Uterus (tissue), 4 donors: Measurements from ENCODE around the gene RANBP1. TPM values are rescaled to one million over a fixed set of nuclear protein-coding genes. Genes with fewer than 3 reads are reported as not detected.
"Not testable (repeated sequence)": the region's sequence is repeated elsewhere in the genome, so short reads cannot be mapped to it uniquely, and the experiment has no call there.

ENCODE experiments used
- DNase-seq, 2 donors: peaks; one replicate each; pipeline ENCODE4 v3.0.0-alpha.2; 2019 to 2020
- H3K27ac ChIP-seq, 2 donors: fragments of 200-600 bp; sonication (generic); 1 replicate in 1 of 2; 2 replicates in 1 of 2; pipeline ENCODE4 v1.5.1; 2016 to 2018
- H3K27me3 ChIP-seq, 2 donors: fragments of 200-600 bp; sonication (generic); one replicate each; pipeline ENCODE4 v1.5.1; 2018 to 2019; ENCODE audit warnings: control low read depth in 1 of 2
- H3K36me3 ChIP-seq, 2 donors: fragments of 200-600 bp; sonication (generic); one replicate each; pipeline ENCODE4 v1.5.1; 2019; ENCODE audit warnings: control low read depth in 1 of 2
- H3K4me1 ChIP-seq, 2 donors: fragments of 200-600 bp; sonication (generic); one replicate each; pipeline ENCODE4 v1.5.1; 2018 to 2019; ENCODE audit warnings: control low read depth in 1 of 2
- H3K4me3 ChIP-seq, 2 donors: fragments of 200-600 bp; sonication (generic); 1 replicate in 1 of 2; 2 replicates in 1 of 2; pipeline ENCODE4 v1.5.1; 2018 to 2019; ENCODE audit warnings: mild to moderate bottlenecking in 1 of 2
- H3K9me3 ChIP-seq, 2 donors: fragments of 200-600 bp; sonication (generic); one replicate each; pipeline ENCODE4 v1.5.1; 2019; ENCODE audit warnings: control low read depth in 1 of 2
- POLR2A ChIP-seq, 2 donors: fragments of 450-650 bp; IDR thresholded peaks; one replicate each; pipeline ENCODE4 v1.6.1; 2016; ENCODE audit warnings: antibody characterized with exemption in 2 of 2, mild to moderate bottlenecking in 1 of 2, moderate library complexity in 1 of 2
- intact Hi-C: fragments of 100-400 bp; cut with DNase I; formaldehyde crosslinking; loops from one replicate; pipeline ENCODE4 v1.15.1; 2023; ENCODE audit warnings: low total_unique reads
- total RNA-seq, 4 donors: library from RNA; depleted of rRNA in 3 of 4; stranded (reverse); fragments of >200 nt in 3 of 4; gene quantifications; one replicate each; pipeline versions ENCODE4 v1.1.0 to v1.2.4, GENCODE V29; 2014 to 2023
- TF ChIP-seq, protein P1 (sequence below), 4 experiments: fragments of 200-600 bp in 2 of 4; fragments of 450-650 bp in 2 of 4; sonication (generic) in 2 of 4; IDR thresholded peaks; one replicate each; pipeline ENCODE4 v1.5.1; 2016 to 2019; ENCODE audit warnings: antibody characterized with exemption in 4 of 4, mild to moderate bottlenecking in 2 of 4, moderate library complexity in 1 of 4
- donor health status: DM: yes; HTN: yes; CAD: no.

RANBP1 gene
- total RNA-seq, 4 donors from 2014 or later, result 57.6 to 233 (median 135) TPM

DNA sequence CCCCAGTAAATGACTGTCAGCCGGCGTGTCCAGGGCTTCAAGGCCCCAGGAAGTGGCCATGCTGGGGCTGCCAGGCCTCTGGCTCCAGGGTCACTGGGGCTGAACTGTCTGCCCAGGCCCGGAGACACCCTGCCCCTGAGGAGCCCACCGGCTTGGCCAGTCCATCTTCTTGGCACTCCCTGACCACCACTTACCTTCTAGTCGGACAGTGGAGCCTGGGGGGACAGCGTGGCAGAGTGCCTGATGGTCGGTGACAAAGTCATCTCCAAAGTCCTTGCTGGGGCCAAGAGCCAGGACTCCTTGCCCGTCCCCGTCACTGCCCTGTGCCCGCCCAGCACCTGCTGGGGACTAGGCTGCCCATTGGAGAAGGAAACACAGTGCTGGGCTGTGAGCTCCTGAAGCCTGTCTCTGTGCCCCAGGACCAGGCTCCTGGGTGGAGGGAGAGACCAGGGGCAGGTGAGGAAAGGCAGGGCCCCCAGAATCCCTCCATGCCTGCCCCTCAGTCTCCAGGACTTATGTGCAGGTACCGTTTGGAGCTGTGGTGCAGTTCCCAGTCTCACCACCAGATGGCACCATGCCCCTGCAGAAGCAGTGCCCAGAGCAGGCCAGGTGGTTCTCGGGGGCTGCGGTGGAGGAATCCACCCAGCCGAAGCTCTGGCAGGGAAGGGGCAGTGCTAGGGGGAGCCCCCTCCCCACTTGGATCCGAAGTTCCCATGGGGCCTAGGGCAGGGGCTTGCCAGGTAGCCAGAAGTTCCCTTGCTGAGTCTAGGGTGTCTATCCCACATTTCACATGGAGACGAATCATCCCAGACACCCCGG, 40.9 kb downstream of the RANBP1 start:
- H3K4me3 ChIP-seq, result no peak overlapping the region
- no peaks in the 10 kb centered on the region for H3K4me1 ChIP-seq
- H3K27ac ChIP-seq, result no peak overlapping the region
- intact Hi-C loops, result loop anchor here (2.0 to 5.0 kb wide), 2 partner anchors 112 to 125 kb away; partner anchors contain the start of gene RTN4R
- H3K9me3 ChIP-seq, result no peaks in the 10 kb centered on the region
- no peaks in the 10 kb centered on the region for H3K27me3 ChIP-seq
- DNase-seq, result peak; percentile 85 to 87
- TF ChIP-seq, protein P1, sequence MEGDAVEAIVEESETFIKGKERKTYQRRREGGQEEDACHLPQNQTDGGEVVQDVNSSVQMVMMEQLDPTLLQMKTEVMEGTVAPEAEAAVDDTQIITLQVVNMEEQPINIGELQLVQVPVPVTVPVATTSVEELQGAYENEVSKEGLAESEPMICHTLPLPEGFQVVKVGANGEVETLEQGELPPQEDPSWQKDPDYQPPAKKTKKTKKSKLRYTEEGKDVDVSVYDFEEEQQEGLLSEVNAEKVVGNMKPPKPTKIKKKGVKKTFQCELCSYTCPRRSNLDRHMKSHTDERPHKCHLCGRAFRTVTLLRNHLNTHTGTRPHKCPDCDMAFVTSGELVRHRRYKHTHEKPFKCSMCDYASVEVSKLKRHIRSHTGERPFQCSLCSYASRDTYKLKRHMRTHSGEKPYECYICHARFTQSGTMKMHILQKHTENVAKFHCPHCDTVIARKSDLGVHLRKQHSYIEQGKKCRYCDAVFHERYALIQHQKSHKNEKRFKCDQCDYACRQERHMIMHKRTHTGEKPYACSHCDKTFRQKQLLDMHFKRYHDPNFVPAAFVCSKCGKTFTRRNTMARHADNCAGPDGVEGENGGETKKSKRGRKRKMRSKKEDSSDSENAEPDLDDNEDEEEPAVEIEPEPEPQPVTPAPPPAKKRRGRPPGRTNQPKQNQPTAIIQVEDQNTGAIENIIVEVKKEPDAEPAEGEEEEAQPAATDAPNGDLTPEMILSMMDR (IDR thresholded peaks at IDR 0.05), result peak; percentile 99 to 100 (median 100)
- peak in 1 of 2 donors; percentile 33 for TF ChIP-seq POLR2A (IDR thresholded peaks at IDR 0.05)
- H3K36me3 ChIP-seq, result no peaks in the 10 kb centered on the region

GRCh38 chr22:20157430-20158183, 41.7 kb downstream of the RANBP1 start:
- DNase-seq, result no peak
- intact Hi-C loops, result loop anchor here (2.0 to 5.0 kb wide), 2 partner anchors 111 to 125 kb away; partner anchors contain the start of gene RTN4R
- Histone ChIP-seq H3K4me1 (no peaks in the 10 kb centered on the region), H3K27me3 (no peaks in the 10 kb centered on the region), H3K27ac (no peak overlapping the region), H3K4me3 (no peak overlapping the region), H3K9me3 (no peaks in the 10 kb centered on the region), H3K36me3 (no peaks in the 10 kb centered on the region)
- TF ChIP-seq, protein P1 (IDR thresholded peaks at IDR 0.05), result no peak
- TF ChIP-seq POLR2A (IDR thresholded peaks at IDR 0.05), result no peak

- H3K4me3 ChIP-seq, result no peak overlapping the region
- intact Hi-C loops, result loop anchor here (5.0 kb wide), 1 partner anchor 124 kb away; no protein-coding TSS in a partner anchor
- no peak for TF ChIP-seq POLR2A (IDR thresholded peaks at IDR 0.05)
- TF ChIP-seq, protein P1 (IDR thresholded peaks at IDR 0.05), result no peak
- H3K4me1 ChIP-seq, result no peaks in the 10 kb centered on the region
- no peak for DNase-seq
- no peaks in the 10 kb centered on the region for H3K9me3 ChIP-seq
- H3K36me3 ChIP-seq, result no peaks in the 10 kb centered on the region
- H3K27ac ChIP-seq, result no peak overlapping the region
- no peaks in the 10 kb centered on the region for H3K27me3 ChIP-seq
Observed at GRCh38 chr22:20158391-20159036, 42.6 kb downstream of the RANBP1 start.

DNA sequence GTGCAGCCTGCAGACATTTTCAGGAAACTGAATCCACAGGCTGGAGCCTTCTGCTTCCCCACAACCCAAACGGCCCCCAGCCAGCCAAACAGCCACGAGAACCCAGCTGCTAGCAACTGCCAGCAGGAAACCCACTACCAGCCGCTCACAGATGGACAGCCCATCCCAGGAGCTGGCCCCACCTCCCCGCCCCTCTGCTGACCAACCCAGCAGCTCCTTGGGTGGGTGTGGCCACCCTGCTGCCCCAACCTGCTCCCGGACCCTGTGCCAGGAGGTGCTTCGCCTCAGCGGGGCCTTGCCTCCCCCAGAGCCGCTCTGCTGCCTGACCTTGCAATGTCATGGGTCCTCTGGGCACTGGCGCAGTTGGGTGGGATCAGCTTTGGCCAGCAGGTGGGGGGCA, 43.2 kb downstream of the RANBP1 start:
- Histone ChIP-seq H3K4me1 (no peaks in the 10 kb centered on the region), H3K4me3 (no peak overlapping the region), H3K9me3 (no peaks in the 10 kb centered on the region), H3K27me3 (no peaks in the 10 kb centered on the region), H3K36me3 (no peaks in the 10 kb centered on the region), H3K27ac (no peak overlapping the region)
- no peak for DNase-seq
- TF ChIP-seq, protein P1 (IDR thresholded peaks at IDR 0.05), result no peak
- no peak for TF ChIP-seq POLR2A (IDR thresholded peaks at IDR 0.05)
- intact Hi-C loops, result loop anchor here (5.0 kb wide), 1 partner anchor 123 kb away; no protein-coding TSS in a partner anchor

DNA sequence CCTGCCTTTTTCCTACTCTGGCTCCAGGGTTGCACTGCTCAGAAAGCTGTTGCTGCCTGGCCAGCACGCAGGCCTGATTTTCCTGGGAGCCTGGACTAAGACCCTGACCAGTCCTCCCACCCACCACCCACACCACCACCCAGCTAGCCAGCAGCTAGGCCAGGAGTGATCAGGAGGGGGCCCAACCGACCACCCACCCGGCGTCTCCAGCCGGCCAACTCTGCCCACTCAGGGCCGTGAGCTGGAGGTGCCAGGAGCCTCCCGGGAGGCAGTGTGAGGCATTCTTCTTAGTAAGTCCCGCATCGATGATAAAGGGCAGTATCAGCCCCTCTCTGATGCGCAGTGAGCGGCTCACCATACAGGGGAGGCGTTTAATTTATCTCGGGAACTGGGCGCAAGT, 43.6 kb downstream of the RANBP1 start:
- H3K4me1 ChIP-seq, H3K27ac ChIP-seq, H3K9me3 ChIP-seq, H3K27me3 ChIP-seq, H3K4me3 ChIP-seq, H3K36me3 ChIP-seq, DNase-seq: not testable (repeated sequence)
- intact Hi-C loops, result loop anchor here (5.0 kb wide), 1 partner anchor 123 kb away; no protein-coding TSS in a partner anchor
